A673 (cell line): ENCODE data around the gene FRAS1.

ENCODE experiments used
- CTCF ChIP-seq: fragments of 300-800, 200-600 bp; sonication (generic); conservative IDR thresholded peaks from 2 replicates; pipeline ENCODE4 v1.5.1; 2017; ENCODE audit warnings: low read depth, mild to moderate bottlenecking, antibody characterized with exemption, low read length, moderate library complexity, mixed read lengths
- EZH2 ChIP-seq: fragments of 200-600 bp; sonication (generic); IDR thresholded peaks from 2 replicates; pipeline ENCODE4 v1.6.1; 2017; ENCODE audit warnings: borderline replicate concordance, low read depth, mild to moderate bottlenecking, mixed read lengths, antibody characterized with exemption, low read length; ENCODE audit not compliant: poor library complexity, severe bottlenecking

- no peak for TF ChIP-seq CTCF
- no peak for TF ChIP-seq EZH2
Measured at GRCh38 chr4:78250500-78250899, 193.4 kb downstream of the FRAS1 start.
